HG03442 (cell line): ENCODE measurements around the gene CDK2.

Experiments used
- ATAC-seq: cut with Tn5 transposase; IDR thresholded peaks from one replicate; pipeline ENCODE4 v1.9.1; 2021; ENCODE audit warnings: mild to moderate bottlenecking, moderate library complexity; ENCODE audit not compliant: unreplicated experiment

Gene CDK2

GRCh38 chr12:56010111-56010570 lies 43.5 kb downstream of the CDK2 start:
- ATAC-seq: no peak

- no peak for ATAC-seq
Observed at GRCh38 chr12:56011509-56012090, 45.0 kb downstream of the CDK2 start.

GRCh38 chr12:56013482-56013881 lies 46.9 kb downstream of the CDK2 start:
- ATAC-seq: no peak

GRCh38 chr12:56014205-56014604 lies 47.6 kb downstream of the CDK2 start:
- no peak for ATAC-seq

GRCh38 chr12:56017181-56017580 lies 50.6 kb downstream of the CDK2 start:
- no peak for ATAC-seq

GRCh38 chr12:56018356-56018755 lies 51.7 kb downstream of the CDK2 start:
- no peak for ATAC-seq

GRCh38 chr12:56020423-56021184 lies 54.0 kb downstream of the CDK2 start, which contains the start of gene IKZF4:
Gene IKZF4 (plus strand): TSS chr12:56021043. CDS start chr12:56021494, 451 bp downstream.
- no peak for ATAC-seq

- ATAC-seq: no peak
Observed at GRCh38 chr12:56021889-56022497, 55.4 kb downstream of the CDK2 start.
